Tibial nerve (tissue), 4 donors: ENCODE measurements around the gene MSI1.

ENCODE experiments used
- EP300 ChIP-seq, 2 donors: sonication (generic); formaldehyde crosslinking; IDR thresholded peaks; one replicate each; pipeline ENCODE4 v1.6.1; 2017; ENCODE audit warnings: antibody characterized with exemption in 2 of 2, mild to moderate bottlenecking in 1 of 2
- POLR2A ChIP-seq, 2 donors: fragments of 450-650 bp; IDR thresholded peaks; one replicate each; pipeline ENCODE4 v1.6.1; 2017; ENCODE audit warnings: antibody characterized with exemption in 2 of 2, mild to moderate bottlenecking in 2 of 2, moderate library complexity in 2 of 2
- TF ChIP-seq, protein P1 (sequence below), 5 experiments: fragments of 200-600 bp in 3 of 5; fragments of 450-650 bp in 2 of 5; sonication (generic) in 3 of 5; IDR thresholded peaks; one replicate each; pipeline ENCODE4 v1.5.1; 2016 to 2019; ENCODE audit warnings: antibody characterized with exemption in 5 of 5, mild to moderate bottlenecking in 3 of 5, moderate library complexity in 2 of 5

DNA sequence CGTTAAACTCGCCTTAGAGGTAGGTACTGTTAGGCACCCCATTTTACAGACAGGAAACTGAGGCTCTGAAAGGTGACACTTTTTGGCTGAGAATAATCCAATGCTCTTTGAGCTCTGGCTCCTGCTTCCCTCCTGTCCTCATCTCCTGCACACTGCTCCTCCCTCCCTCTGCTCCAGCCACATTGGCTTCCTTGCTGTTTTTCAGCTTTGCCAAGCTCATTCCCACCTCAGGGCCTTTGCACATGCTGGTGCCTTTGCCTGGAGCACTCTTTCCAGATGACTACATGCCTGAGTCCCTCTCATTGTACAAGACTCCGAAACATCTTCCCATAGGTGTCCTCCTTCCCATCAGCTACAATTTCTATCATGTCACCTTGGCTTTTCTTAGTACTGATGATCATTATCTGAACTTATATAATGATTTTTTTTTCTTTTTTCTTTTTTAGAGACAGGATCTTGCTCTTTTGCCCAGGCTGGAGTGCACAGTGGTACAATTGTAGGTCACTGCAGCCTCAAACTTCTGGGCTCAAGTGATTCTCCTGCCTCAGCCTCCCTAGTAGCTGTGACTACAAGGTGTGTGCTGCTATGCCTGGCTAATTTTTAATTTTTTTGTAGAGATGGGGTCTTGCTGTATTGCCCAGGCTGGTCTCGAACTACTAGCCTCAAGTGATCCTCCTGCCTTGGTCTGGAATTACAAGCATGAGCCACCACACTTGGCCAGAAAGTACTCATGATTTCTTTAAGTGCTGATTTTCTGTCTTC lies 15.2 kb downstream of the MSI1 start:
- TF ChIP-seq, protein P1, sequence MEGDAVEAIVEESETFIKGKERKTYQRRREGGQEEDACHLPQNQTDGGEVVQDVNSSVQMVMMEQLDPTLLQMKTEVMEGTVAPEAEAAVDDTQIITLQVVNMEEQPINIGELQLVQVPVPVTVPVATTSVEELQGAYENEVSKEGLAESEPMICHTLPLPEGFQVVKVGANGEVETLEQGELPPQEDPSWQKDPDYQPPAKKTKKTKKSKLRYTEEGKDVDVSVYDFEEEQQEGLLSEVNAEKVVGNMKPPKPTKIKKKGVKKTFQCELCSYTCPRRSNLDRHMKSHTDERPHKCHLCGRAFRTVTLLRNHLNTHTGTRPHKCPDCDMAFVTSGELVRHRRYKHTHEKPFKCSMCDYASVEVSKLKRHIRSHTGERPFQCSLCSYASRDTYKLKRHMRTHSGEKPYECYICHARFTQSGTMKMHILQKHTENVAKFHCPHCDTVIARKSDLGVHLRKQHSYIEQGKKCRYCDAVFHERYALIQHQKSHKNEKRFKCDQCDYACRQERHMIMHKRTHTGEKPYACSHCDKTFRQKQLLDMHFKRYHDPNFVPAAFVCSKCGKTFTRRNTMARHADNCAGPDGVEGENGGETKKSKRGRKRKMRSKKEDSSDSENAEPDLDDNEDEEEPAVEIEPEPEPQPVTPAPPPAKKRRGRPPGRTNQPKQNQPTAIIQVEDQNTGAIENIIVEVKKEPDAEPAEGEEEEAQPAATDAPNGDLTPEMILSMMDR (IDR thresholded peaks at IDR 0.05): no peak
- TF ChIP-seq POLR2A (IDR thresholded peaks at IDR 0.05): no peak
- no peak for TF ChIP-seq EP300 (IDR thresholded peaks at IDR 0.05)
